Liver (tissue), 9 donors: ENCODE measurements around the gene GPC1. TPM values are rescaled to one million over a fixed set of nuclear protein-coding genes. Genes with fewer than 3 reads are reported as not detected.

Source experiments
- DNase-seq: peaks from one replicate; pipeline ENCODE4 v3.0.0-alpha.2; 2017; ENCODE audit warnings: low spot score
- H3K27ac ChIP-seq, 2 donors: one replicate each; pipeline ENCODE4 v1.7.0; 2013; ENCODE audit warnings: inconsistent platforms in 2 of 2, low read length in 2 of 2, control low read depth in 1 of 2, low read depth in 1 of 2, mild to moderate bottlenecking in 1 of 2
- H3K27me3 ChIP-seq, 4 donors: one replicate each; pipeline versions ENCODE4 v1.6.1 to v1.7.0; 2013; ENCODE audit warnings: low read length in 3 of 4, inconsistent platforms in 1 of 4, mild to moderate bottlenecking in 1 of 4, moderate library complexity in 1 of 4; ENCODE audit not compliant: control insufficient read depth in 4 of 4, insufficient read depth in 4 of 4
- H3K36me3 ChIP-seq, 4 donors: one replicate each; pipeline versions ENCODE4 v1.6.1 to v1.7.0; 2013; ENCODE audit warnings: low read length in 3 of 4, mild to moderate bottlenecking in 3 of 4, low read depth in 1 of 4, moderate library complexity in 1 of 4; ENCODE audit not compliant: control insufficient read depth in 4 of 4, insufficient read depth in 3 of 4
- H3K4me1 ChIP-seq, 4 donors: one replicate each; pipeline versions ENCODE4 v1.6.1 to v1.7.0; 2013; ENCODE audit warnings: low read length in 3 of 4, mild to moderate bottlenecking in 3 of 4, moderate library complexity in 1 of 4; ENCODE audit not compliant: control insufficient read depth in 4 of 4, insufficient read depth in 4 of 4
- H3K4me3 ChIP-seq, 3 donors: one replicate each; pipeline versions ENCODE4 v1.6.1 to v1.7.0; 2013; ENCODE audit warnings: low read length in 3 of 3, control low read depth in 1 of 3, low read depth in 1 of 3, mild to moderate bottlenecking in 1 of 3
- H3K9ac ChIP-seq, 2 donors: one replicate each; pipeline ENCODE4 v1.7.0; 2013; ENCODE audit warnings: low read length in 2 of 2, mild to moderate bottlenecking in 2 of 2, moderate library complexity in 2 of 2, control low read depth in 1 of 2, low read depth in 1 of 2
- H3K9me3 ChIP-seq, 4 donors: one replicate each; pipeline versions ENCODE4 v1.6.1 to v1.7.0; 2013; ENCODE audit warnings: low read length in 3 of 4; ENCODE audit not compliant: control insufficient read depth in 4 of 4
- EGR1 ChIP-seq, 2 donors: IDR thresholded peaks; 2 replicates each; pipeline ENCODE4 v1.6.1; 2016 to 2018; ENCODE audit warnings: antibody characterized with exemption in 2 of 2, low read depth in 2 of 2
- FOXA1 ChIP-seq: IDR thresholded peaks from 2 replicates; pipeline ENCODE4 v1.6.1; 2016; ENCODE audit warnings: antibody characterized with exemption
- FOXA2 ChIP-seq: IDR thresholded peaks from 2 replicates; pipeline ENCODE4 v1.6.1; 2016; ENCODE audit warnings: antibody characterized with exemption
- GABPA ChIP-seq, 2 donors: IDR thresholded peaks in 1 of 2; conservative IDR thresholded peaks in 1 of 2; 2 replicates each; pipeline ENCODE4 v1.6.1; 2016; ENCODE audit warnings: antibody characterized with exemption in 2 of 2, mild to moderate bottlenecking in 1 of 2, moderate library complexity in 1 of 2
- HNF4A ChIP-seq, 2 donors: conservative IDR thresholded peaks; 2 replicates each; pipeline ENCODE4 v1.6.1; 2016; ENCODE audit warnings: antibody characterized with exemption in 2 of 2, mild to moderate bottlenecking in 2 of 2
- HNF4G ChIP-seq: IDR thresholded peaks from 2 replicates; pipeline ENCODE4 v1.6.1; 2016; ENCODE audit warnings: antibody characterized with exemption
- JUND ChIP-seq, 2 donors: IDR thresholded peaks; 2 replicates each; pipeline ENCODE4 v1.6.1; 2016; ENCODE audit warnings: antibody characterized with exemption in 2 of 2
- NR2F2 ChIP-seq: IDR thresholded peaks from 2 replicates; pipeline ENCODE4 v1.6.1; 2016; ENCODE audit warnings: antibody characterized with exemption
- RAD21 ChIP-seq, 2 donors: IDR thresholded peaks; 2 replicates each; pipeline ENCODE4 v1.6.1; 2016; ENCODE audit warnings: antibody characterized with exemption in 2 of 2, mild to moderate bottlenecking in 2 of 2
- RXRA ChIP-seq, 2 donors: IDR thresholded peaks; 2 replicates each; pipeline ENCODE4 v1.6.1; 2017 to 2018; ENCODE audit warnings: antibody characterized with exemption in 2 of 2, mild to moderate bottlenecking in 1 of 2
- SP1 ChIP-seq: IDR thresholded peaks from 2 replicates; pipeline ENCODE4 v1.6.1; 2018; ENCODE audit warnings: antibody characterized with exemption, mild to moderate bottlenecking
- TAF1 ChIP-seq: conservative IDR thresholded peaks from 2 replicates; pipeline ENCODE4 v1.6.1; 2016; ENCODE audit warnings: antibody characterized with exemption, mild to moderate bottlenecking
- YY1 ChIP-seq: IDR thresholded peaks from 2 replicates; pipeline ENCODE4 v1.6.1; 2016; ENCODE audit warnings: antibody characterized with exemption, mild to moderate bottlenecking
- WGBS: extraction: QIAGEN DNeasy Blood & Tissue Kit; methylation state at CpG from one replicate; pipeline ENCODE4 v1.1.7; 2013; 5-methylcytosine and 5-hydroxymethylcytosine counted together
- polyA plus RNA-seq, 2 donors: library from polyadenylated mRNA; stranded (reverse) in 1 of 2; unstranded in 1 of 2; fragments of 200-250 nt in 1 of 2; fragments of >200 nt in 1 of 2; fragmentation: Nextera tagmentation in 1 of 2; extraction: Ambion mirVana in 1 of 2; gene quantifications; one replicate each; pipeline versions ENCODE4 v1.2.1 to v1.2.3, GENCODE V29; 2013 to 2015
- total RNA-seq, 2 donors: library from RNA; depleted of rRNA; stranded (reverse); fragments of >200 nt; gene quantifications; one replicate each; pipeline ENCODE4 v1.2.3, GENCODE V29; 2014
- TF ChIP-seq, protein P1 (sequence below): IDR thresholded peaks from 2 replicates; pipeline ENCODE4 v1.6.1; 2016; ENCODE audit warnings: antibody characterized with exemption
- TF ChIP-seq, protein P2 (sequence below): IDR thresholded peaks from 2 replicates; pipeline ENCODE4 v1.6.1; 2016; ENCODE audit warnings: antibody characterized with exemption
- TF ChIP-seq, protein P3 (sequence below): IDR thresholded peaks from 2 replicates; pipeline ENCODE4 v1.6.1; 2016; ENCODE audit warnings: antibody characterized with exemption, mild to moderate bottlenecking
- TF ChIP-seq, protein P4 (sequence below): fragments of 150-350 bp; IDR thresholded peaks from 2 replicates; pipeline ENCODE4 v1.5.1; 2017; ENCODE audit warnings: improper control_type of control experiment, low read depth, low read length; ENCODE audit not compliant: missing input control
- TF ChIP-seq, protein P5 (sequence below): IDR thresholded peaks from 2 replicates; pipeline ENCODE4 v1.6.1; 2016; ENCODE audit warnings: antibody characterized with exemption
- donor health status: healthy.
- donor health status: healthy.
- donor health status: healthy.
- donor health status: healthy.
- donor health status: healthy.

The GPC1 gene
- total and polyA plus RNA-seq, 4 donors, result 3.2 to 41.0 (median 9.1) TPM

DNA sequence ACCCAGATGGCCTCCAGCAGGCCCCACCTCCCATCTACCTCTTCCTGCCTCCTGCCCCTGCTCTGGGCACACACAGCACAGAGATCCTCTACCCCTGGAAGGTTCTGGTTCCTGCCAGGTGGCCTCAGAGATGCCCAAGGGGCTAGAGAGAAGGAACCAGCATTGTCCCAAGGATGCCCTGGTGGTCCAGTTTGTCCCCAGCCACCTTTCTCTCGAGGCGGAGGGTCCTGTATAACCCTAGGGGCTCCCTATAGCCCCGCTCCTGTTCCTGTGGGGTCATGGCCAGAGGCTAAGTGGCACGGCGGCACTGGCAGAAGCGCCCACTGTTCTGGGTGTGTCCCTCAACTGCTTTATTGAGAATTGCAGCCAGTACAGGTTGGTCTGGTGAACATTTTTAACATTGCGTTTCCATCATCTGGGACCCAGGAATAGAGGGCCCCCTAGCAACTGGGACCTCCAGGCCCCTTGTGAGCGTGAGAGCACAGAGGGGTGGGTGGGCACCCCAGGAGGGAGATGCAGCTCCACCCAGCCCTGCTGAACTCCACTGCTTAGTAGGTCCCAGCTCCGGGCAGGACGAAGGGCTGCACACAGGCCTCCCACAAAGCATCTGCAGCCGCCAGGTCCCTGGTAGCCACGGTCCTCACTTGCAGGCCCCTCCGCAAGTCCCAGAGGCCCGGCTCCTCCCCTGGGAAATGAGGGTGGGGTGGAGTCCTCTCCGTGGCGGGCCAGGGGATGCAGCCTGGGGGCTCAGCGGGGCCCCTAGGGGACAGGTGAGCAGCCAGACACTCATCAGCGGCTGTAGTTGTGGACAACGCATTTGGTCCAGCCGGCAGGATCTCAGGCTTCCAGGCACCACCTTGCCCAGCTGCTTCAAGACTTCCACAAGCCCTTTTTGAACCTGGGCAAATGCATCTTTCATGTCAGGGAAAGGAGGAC, 33.1 kb downstream of the GPC1 start:
- Histone ChIP-seq H3K36me3 (peaks cover 0 to 8% (median 3%) of the 10 kb centered on the region in 4 donors), H3K9ac (no peak overlapping the region), H3K9me3 (no peaks in the 10 kb centered on the region), H3K27ac (no peak overlapping the region), H3K4me3 (no peak overlapping the region), H3K4me1 (no peaks in the 10 kb centered on the region), H3K27me3 (no peaks in the 10 kb centered on the region)
- 87% methylated on average over 20 of the region's 20 CpGs for WGBS
- TF ChIP-seq SP1 (no peak), GABPA (IDR thresholded peaks at IDR 0.05 in 1 of 2, conservative IDR thresholded peaks at IDR 0.05 in 1 of 2) (no peak), NR2F2 (no peak), JUND (IDR thresholded peaks at IDR 0.05) (no peak), RXRA (IDR thresholded peaks at IDR 0.05) (no peak), HNF4G (no peak), FOXA2 (no peak), YY1 (no peak), TAF1 (no peak), FOXA1 (no peak), RAD21 (IDR thresholded peaks at IDR 0.05) (no peak), EGR1 (IDR thresholded peaks at IDR 0.05; ENCODE audit: low read depth in 2 of 2) (no peak), HNF4A (conservative IDR thresholded peaks at IDR 0.05) (no peak)
- TF ChIP-seq, protein P1, sequence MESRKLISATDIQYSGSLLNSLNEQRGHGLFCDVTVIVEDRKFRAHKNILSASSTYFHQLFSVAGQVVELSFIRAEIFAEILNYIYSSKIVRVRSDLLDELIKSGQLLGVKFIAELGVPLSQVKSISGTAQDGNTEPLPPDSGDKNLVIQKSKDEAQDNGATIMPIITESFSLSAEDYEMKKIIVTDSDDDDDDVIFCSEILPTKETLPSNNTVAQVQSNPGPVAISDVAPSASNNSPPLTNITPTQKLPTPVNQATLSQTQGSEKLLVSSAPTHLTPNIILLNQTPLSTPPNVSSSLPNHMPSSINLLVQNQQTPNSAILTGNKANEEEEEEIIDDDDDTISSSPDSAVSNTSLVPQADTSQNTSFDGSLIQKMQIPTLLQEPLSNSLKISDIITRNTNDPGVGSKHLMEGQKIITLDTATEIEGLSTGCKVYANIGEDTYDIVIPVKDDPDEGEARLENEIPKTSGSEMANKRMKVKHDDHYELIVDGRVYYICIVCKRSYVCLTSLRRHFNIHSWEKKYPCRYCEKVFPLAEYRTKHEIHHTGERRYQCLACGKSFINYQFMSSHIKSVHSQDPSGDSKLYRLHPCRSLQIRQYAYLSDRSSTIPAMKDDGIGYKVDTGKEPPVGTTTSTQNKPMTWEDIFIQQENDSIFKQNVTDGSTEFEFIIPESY, result no peak
- TF ChIP-seq, protein P2, sequence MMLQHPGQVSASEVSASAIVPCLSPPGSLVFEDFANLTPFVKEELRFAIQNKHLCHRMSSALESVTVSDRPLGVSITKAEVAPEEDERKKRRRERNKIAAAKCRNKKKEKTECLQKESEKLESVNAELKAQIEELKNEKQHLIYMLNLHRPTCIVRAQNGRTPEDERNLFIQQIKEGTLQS, result no peak
- TF ChIP-seq, protein P3, sequence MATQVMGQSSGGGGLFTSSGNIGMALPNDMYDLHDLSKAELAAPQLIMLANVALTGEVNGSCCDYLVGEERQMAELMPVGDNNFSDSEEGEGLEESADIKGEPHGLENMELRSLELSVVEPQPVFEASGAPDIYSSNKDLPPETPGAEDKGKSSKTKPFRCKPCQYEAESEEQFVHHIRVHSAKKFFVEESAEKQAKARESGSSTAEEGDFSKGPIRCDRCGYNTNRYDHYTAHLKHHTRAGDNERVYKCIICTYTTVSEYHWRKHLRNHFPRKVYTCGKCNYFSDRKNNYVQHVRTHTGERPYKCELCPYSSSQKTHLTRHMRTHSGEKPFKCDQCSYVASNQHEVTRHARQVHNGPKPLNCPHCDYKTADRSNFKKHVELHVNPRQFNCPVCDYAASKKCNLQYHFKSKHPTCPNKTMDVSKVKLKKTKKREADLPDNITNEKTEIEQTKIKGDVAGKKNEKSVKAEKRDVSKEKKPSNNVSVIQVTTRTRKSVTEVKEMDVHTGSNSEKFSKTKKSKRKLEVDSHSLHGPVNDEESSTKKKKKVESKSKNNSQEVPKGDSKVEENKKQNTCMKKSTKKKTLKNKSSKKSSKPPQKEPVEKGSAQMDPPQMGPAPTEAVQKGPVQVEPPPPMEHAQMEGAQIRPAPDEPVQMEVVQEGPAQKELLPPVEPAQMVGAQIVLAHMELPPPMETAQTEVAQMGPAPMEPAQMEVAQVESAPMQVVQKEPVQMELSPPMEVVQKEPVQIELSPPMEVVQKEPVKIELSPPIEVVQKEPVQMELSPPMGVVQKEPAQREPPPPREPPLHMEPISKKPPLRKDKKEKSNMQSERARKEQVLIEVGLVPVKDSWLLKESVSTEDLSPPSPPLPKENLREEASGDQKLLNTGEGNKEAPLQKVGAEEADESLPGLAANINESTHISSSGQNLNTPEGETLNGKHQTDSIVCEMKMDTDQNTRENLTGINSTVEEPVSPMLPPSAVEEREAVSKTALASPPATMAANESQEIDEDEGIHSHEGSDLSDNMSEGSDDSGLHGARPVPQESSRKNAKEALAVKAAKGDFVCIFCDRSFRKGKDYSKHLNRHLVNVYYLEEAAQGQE, result no peak
- TF ChIP-seq, protein P4, sequence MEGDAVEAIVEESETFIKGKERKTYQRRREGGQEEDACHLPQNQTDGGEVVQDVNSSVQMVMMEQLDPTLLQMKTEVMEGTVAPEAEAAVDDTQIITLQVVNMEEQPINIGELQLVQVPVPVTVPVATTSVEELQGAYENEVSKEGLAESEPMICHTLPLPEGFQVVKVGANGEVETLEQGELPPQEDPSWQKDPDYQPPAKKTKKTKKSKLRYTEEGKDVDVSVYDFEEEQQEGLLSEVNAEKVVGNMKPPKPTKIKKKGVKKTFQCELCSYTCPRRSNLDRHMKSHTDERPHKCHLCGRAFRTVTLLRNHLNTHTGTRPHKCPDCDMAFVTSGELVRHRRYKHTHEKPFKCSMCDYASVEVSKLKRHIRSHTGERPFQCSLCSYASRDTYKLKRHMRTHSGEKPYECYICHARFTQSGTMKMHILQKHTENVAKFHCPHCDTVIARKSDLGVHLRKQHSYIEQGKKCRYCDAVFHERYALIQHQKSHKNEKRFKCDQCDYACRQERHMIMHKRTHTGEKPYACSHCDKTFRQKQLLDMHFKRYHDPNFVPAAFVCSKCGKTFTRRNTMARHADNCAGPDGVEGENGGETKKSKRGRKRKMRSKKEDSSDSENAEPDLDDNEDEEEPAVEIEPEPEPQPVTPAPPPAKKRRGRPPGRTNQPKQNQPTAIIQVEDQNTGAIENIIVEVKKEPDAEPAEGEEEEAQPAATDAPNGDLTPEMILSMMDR, result no peak
- TF ChIP-seq, protein P5, sequence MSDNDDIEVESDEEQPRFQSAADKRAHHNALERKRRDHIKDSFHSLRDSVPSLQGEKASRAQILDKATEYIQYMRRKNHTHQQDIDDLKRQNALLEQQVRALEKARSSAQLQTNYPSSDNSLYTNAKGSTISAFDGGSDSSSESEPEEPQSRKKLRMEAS, result no peak
- DNase-seq, result no peak
